Measurements from ENCODE around the gene CCNI. TPM values are rescaled to one million over a fixed set of nuclear protein-coding genes. Genes with fewer than 3 reads are reported as not detected.
A peak's percentile ranks its signal among the peaks of the same experiment; 100 is the strongest.

CCNI gene
- total and polyA plus RNA-seq, 3 experiments from 2014 or later: 191 to 325 (median 206) TPM

DNA sequence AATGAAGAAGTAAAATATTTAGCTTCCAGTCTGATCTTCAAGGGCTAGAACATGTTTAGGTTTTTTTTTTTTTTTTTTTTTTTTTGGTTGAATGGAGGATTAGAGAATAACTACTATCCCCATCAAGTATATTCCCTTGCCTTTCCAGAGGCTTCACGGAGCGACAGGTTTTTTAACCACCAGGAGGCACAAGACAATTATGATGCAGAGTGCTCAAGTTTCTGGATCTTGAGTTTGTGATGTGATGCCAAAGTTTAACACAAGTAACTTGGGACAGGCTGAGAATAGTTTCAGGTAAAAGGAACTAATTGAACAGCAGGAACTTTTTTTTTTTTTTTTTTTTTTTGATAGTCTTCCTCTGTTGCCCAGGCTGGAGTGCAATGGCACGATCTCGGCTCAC, 30.3 kb downstream of the CCNI start:
- Histone ChIP-seq H3K27ac (ENCODE audit: low read depth, low read length) (no peak overlapping the region), H3K27me3 (ENCODE audit: insufficient read depth, low read length, poor library complexity, severe bottlenecking) (no peaks in the 10 kb centered on the region), H3K9me3 (ENCODE audit: low read length) (no peaks in the 10 kb centered on the region), H3K4me3 (ENCODE audit: low read length) (no peak overlapping the region), H3K36me3 (ENCODE audit: insufficient read depth, low read length) (peaks cover 20% of the 10 kb centered on the region), H3K4me1 (ENCODE audit: insufficient read depth, low read length) (peaks cover 4% of the 10 kb centered on the region)
- Mint-ChIP-seq H3K27me3 (no peaks in the 10 kb centered on the region), H3K36me3 (peaks cover 0 to 41% (median 3%) of the 10 kb centered on the region in 3 donors), H3K9me3 (no peaks in the 10 kb centered on the region), H3K27ac (peak overlapping the region in 4 of 8 donors; percentile 13 to 75 (median 31)), H3K4me1 (peaks cover 7 to 14% (median 10%) of the 10 kb centered on the region in 3 donors), H3K4me3 (no peak overlapping the region)
- POLR2A ChIA-PET: interaction anchor here (0.6 to 0.8 kb wide), 3 partner anchors 68 to 698 kb away, joined by 3 to 15 read pairs (median 4); no protein-coding TSS in a partner anchor
- CTCF ChIA-PET: interaction anchor here (0.7 to 2.6 kb wide), 13 partner anchors 8 to 175 kb away, joined by 3 to 10 read pairs (median 4); partner anchors contain the start of genes CCNI and SEPTIN11
- DNase-seq: no peak

DNA sequence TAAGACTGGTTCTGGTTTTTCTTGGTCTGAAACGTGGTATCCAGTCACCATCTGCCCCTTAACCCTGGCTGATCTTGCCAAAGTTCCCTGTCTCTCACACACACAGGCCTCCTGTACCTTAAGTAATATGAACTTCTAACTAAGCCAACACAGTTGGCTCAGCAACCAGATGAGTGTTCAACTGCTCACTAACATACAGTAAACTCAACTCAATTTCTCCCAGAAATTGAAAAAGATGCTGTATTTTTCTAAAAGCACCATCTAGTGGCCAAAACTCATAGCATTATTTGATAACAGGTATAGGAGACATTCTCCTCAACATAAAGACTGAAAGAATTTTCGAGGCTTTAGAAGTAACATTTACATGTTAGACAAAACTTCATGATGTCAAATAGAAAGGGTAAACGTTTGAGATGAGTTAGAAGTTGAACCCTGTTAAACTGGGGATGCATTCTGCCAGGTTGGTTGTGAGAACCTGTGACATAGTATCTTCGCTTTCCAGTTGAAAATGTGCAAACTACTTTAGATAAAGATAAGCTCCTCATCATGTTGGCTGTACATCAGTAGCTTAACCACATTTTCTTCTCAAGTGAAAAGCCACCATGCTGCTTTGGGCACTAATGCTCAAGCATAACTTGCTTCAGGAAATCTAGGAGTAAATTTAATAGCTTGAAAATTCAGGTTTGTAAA, 31.2 kb downstream of the CCNI start:
- peak in 1 of 5 donors; percentile 23 for DNase-seq
- Histone ChIP-seq H3K27ac (ENCODE audit: low read depth, low read length) (no peak overlapping the region), H3K4me3 (ENCODE audit: low read length) (no peak overlapping the region), H3K27me3 (ENCODE audit: insufficient read depth, low read length, poor library complexity, severe bottlenecking) (no peaks in the 10 kb centered on the region), H3K9me3 (ENCODE audit: low read length) (no peaks in the 10 kb centered on the region), H3K36me3 (ENCODE audit: insufficient read depth, low read length) (peaks cover 14% of the 10 kb centered on the region), H3K4me1 (ENCODE audit: insufficient read depth, low read length) (peaks cover 4% of the 10 kb centered on the region)
- CTCF ChIA-PET: interaction anchor here (0.7 to 2.6 kb wide), 14 partner anchors 9 to 174 kb away, joined by 3 to 10 read pairs (median 4); partner anchors contain the start of genes CCNI and SEPTIN11
- POLR2A ChIA-PET: interaction anchor here (0.6 to 0.8 kb wide), 2 partner anchors 67 to 159 kb away, joined by 3 to 4 read pairs; no protein-coding TSS in a partner anchor
- H3K27me3 Mint-ChIP-seq: no peaks in the 10 kb centered on the region
- H3K27ac Mint-ChIP-seq: peak overlapping the region in 5 of 8 donors; percentile 10 to 82 (median 58)
- H3K9me3 Mint-ChIP-seq: no peaks in the 10 kb centered on the region
- no peak overlapping the region for H3K4me3 Mint-ChIP-seq
- H3K4me1 Mint-ChIP-seq: peaks cover 6 to 12% (median 10%) of the 10 kb centered on the region in 3 donors
- peaks cover 0 to 38% (median 3%) of the 10 kb centered on the region in 3 donors for H3K36me3 Mint-ChIP-seq

- CTCF ChIA-PET: interaction anchor here (0.9 to 1.6 kb wide), 4 partner anchors 11 to 94 kb away, joined by 3 to 4 read pairs (median 3); partner anchors contain the start of gene SEPTIN11
- H3K27me3 Mint-ChIP-seq: no peaks in the 10 kb centered on the region
- H3K9me3 Mint-ChIP-seq: no peaks in the 10 kb centered on the region
- Histone ChIP-seq H3K4me1 (ENCODE audit: insufficient read depth, low read length) (peaks cover 4% of the 10 kb centered on the region), H3K36me3 (ENCODE audit: insufficient read depth, low read length) (peaks cover 9% of the 10 kb centered on the region), H3K9me3 (ENCODE audit: low read length) (no peaks in the 10 kb centered on the region), H3K4me3 (ENCODE audit: low read length) (no peak overlapping the region), H3K27me3 (ENCODE audit: insufficient read depth, low read length, poor library complexity, severe bottlenecking) (no peaks in the 10 kb centered on the region), H3K27ac (ENCODE audit: low read depth, low read length) (no peak overlapping the region)
- DNase-seq: no peak
- no peak overlapping the region for H3K27ac Mint-ChIP-seq
- peaks cover 6 to 12% (median 10%) of the 10 kb centered on the region in 3 donors for H3K4me1 Mint-ChIP-seq
- H3K36me3 Mint-ChIP-seq: peaks cover 0 to 39% (median 8%) of the 10 kb centered on the region in 3 donors
- H3K4me3 Mint-ChIP-seq: no peak overlapping the region
- POLR2A ChIA-PET: no interaction called here
Measured at GRCh38 chr4:77043507-77044136, 32.2 kb downstream of the CCNI start.

DNA sequence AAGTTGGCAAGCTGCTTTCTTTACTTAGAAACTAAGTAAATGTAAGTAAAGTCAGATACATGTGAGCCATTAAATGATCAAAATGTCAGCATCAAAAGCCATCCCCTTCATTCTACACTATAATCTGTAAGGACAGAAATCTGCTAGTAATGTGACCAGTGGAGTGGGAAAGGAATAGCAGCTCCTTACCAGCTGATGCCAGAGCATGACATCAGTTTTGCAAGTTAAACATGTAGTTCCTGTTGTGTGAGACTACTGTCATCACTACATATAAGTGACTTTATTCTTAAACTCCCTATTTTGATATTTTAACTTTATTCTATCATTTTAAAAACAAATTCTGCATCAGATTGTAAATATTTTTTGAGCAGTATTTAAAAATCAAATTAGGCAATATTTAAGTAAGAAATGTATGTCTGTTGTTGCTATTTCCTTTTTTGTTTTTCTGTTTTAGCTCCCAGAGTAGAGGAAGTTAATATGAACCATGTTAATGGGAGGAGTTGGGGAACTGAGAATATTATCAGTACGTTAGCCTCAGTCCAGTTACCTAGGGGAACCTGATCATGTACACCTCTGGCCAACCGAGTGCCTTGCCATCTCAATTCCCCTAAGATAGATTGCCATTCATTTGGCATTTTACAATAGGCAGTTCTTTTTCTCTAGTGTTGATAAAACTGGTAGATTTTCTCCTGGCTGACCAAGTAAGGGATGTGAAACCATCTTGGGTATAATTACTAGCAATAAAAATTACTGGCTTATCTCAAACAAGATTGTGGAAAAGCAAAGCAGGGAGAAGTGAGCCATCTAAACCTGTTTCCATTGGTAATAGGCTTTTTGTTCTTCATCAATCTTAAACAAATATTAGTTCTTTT, 34.7 kb downstream of the CCNI start:
- CTCF ChIA-PET: no interaction called here
- Mint-ChIP-seq H3K4me1 (peaks cover 4 to 12% (median 10%) of the 10 kb centered on the region in 3 donors), H3K9me3 (no peaks in the 10 kb centered on the region), H3K36me3 (peaks cover 3 to 27% (median 11%) of the 10 kb centered on the region in 3 donors), H3K4me3 (no peak overlapping the region), H3K27ac (peak overlapping the region in 2 of 8 donors; percentile 3 to 52), H3K27me3 (no peaks in the 10 kb centered on the region)
- H3K9me3 ChIP-seq (ENCODE audit: low read length): no peaks in the 10 kb centered on the region
- H3K27me3 ChIP-seq (ENCODE audit: insufficient read depth, low read length, poor library complexity, severe bottlenecking): no peaks in the 10 kb centered on the region
- no peak overlapping the region for H3K27ac ChIP-seq (ENCODE audit: low read depth, low read length)
- peaks cover 4% of the 10 kb centered on the region for H3K4me1 ChIP-seq (ENCODE audit: insufficient read depth, low read length)
- no peak for DNase-seq
- H3K4me3 ChIP-seq (ENCODE audit: low read length): no peak overlapping the region
- no peaks in the 10 kb centered on the region for H3K36me3 ChIP-seq (ENCODE audit: insufficient read depth, low read length)
- POLR2A ChIA-PET: no interaction called here

DNA sequence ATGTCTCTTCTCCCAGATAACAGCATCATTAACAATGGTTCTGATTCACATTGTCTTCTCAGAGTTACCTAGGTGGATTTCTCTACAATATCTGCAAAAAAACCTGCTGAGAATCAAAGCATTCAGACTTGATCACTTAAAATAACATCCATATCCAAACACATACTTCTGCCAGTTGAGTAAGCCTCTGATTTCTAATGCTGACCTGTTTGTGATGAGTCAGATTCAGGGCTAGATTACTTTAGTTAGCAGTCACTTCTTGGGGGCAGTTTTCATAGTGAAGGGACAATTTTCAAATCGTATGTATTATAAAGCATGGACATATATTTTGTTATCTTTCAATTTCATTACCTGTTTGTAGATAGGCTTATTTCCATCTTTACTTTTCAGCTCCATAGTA, 35.5 kb downstream of the CCNI start:
- Mint-ChIP-seq H3K27me3 (no peaks in the 10 kb centered on the region), H3K9me3 (no peaks in the 10 kb centered on the region), H3K4me3 (no peak overlapping the region), H3K27ac (no peak overlapping the region), H3K4me1 (peaks cover 4 to 11% (median 10%) of the 10 kb centered on the region in 3 donors), H3K36me3 (peaks cover 3 to 30% (median 11%) of the 10 kb centered on the region in 3 donors)
- ChIA-PET CTCF (no interaction called here), POLR2A (no interaction called here)
- Histone ChIP-seq H3K4me1 (ENCODE audit: insufficient read depth, low read length) (peaks cover 4% of the 10 kb centered on the region), H3K27me3 (ENCODE audit: insufficient read depth, low read length, poor library complexity, severe bottlenecking) (no peaks in the 10 kb centered on the region), H3K27ac (ENCODE audit: low read depth, low read length) (no peak overlapping the region), H3K36me3 (ENCODE audit: insufficient read depth, low read length) (no peaks in the 10 kb centered on the region), H3K9me3 (ENCODE audit: low read length) (no peaks in the 10 kb centered on the region), H3K4me3 (ENCODE audit: low read length) (no peak overlapping the region)
- DNase-seq: no peak

DNA sequence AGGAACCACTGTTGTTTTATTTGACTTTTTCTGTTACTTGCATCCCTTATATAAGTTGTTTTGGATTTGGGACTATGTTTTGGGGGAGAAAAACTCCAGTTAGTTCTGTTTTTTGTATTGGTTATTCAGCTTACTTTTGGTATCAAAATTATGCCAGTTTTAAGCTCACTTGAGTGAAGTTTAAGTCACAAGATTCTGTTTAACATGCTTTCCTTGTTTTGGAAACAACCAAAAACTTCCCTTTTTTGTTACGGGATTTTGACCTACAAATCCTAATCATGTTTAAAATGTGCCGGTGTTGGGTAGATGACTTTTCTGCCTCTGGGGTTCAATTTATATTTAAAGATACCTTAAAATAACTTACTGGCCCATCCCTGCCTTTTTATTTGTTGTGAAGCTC, 36.0 kb downstream of the CCNI start:
- Mint-ChIP-seq H3K4me3 (no peak overlapping the region), H3K9me3 (no peaks in the 10 kb centered on the region), H3K4me1 (peaks cover 4 to 7% (median 6%) of the 10 kb centered on the region in 3 donors), H3K27ac (no peak overlapping the region), H3K36me3 (peaks cover 3 to 33% (median 14%) of the 10 kb centered on the region in 3 donors), H3K27me3 (no peaks in the 10 kb centered on the region)
- no peak for DNase-seq
- H3K27me3 ChIP-seq (ENCODE audit: insufficient read depth, low read length, poor library complexity, severe bottlenecking): no peaks in the 10 kb centered on the region
- no peaks in the 10 kb centered on the region for H3K36me3 ChIP-seq (ENCODE audit: insufficient read depth, low read length)
- H3K4me1 ChIP-seq (ENCODE audit: insufficient read depth, low read length): peaks cover 4% of the 10 kb centered on the region
- no peak overlapping the region for H3K27ac ChIP-seq (ENCODE audit: low read depth, low read length)
- H3K9me3 ChIP-seq (ENCODE audit: low read length): no peaks in the 10 kb centered on the region
- CTCF ChIA-PET: no interaction called here
- no peak overlapping the region for H3K4me3 ChIP-seq (ENCODE audit: low read length)
- POLR2A ChIA-PET: no interaction called here

DNA sequence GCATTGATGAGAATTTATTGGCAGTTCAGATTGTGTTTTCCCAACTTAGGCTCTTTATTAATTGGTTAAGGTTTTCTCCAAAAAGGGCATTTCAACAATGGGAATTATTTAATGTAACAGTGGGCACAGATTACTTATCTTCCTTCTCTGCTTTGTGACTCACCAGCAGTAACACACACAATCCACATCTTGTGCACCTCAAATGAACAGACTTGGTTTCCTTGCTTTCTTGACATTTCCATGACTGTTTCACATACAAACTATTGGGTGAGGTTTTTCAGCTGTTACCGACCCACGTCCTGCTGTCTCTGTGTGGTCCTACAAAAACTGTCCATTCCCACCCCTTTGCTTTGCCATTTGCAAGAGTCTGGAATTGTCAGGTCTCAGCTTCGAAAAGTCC, 38.1 kb downstream of the CCNI start:
- no peak for DNase-seq
- Mint-ChIP-seq H3K9me3 (no peaks in the 10 kb centered on the region), H3K27ac (no peak overlapping the region), H3K4me3 (no peak overlapping the region), H3K27me3 (no peaks in the 10 kb centered on the region), H3K4me1 (no peaks in the 10 kb centered on the region), H3K36me3 (peaks cover 3 to 43% (median 17%) of the 10 kb centered on the region in 3 donors)
- Histone ChIP-seq H3K27me3 (ENCODE audit: insufficient read depth, low read length, poor library complexity, severe bottlenecking) (no peaks in the 10 kb centered on the region), H3K9me3 (ENCODE audit: low read length) (no peaks in the 10 kb centered on the region), H3K36me3 (ENCODE audit: insufficient read depth, low read length) (no peaks in the 10 kb centered on the region), H3K4me3 (ENCODE audit: low read length) (no peak overlapping the region), H3K27ac (ENCODE audit: low read depth, low read length) (no peak overlapping the region), H3K4me1 (ENCODE audit: insufficient read depth, low read length) (no peaks in the 10 kb centered on the region)
- POLR2A ChIA-PET: no interaction called here
- CTCF ChIA-PET: interaction anchor here (1.3 kb wide), 1 partner anchor 15 kb away, joined by 4 read pairs; no protein-coding TSS in a partner anchor

Data from CD8-positive, alpha-beta memory T cell (primary cell).